Panc1 (cell line): ENCODE measurements around the gene PSMF1. TPM values are rescaled to one million over a fixed set of nuclear protein-coding genes. Genes with fewer than 3 reads are reported as not detected.

ENCODE experiments used
- ATAC-seq: fragments of 200-7000 bp; cut with Tn5 transposase; 2 replicates; pipeline ENCODE4 v1.9.1; 2020; ENCODE audit warnings: mild to moderate bottlenecking, moderate library complexity
- BruUV-seq: library from RNA; stranded (reverse); fragments of 400-500 nt; replicated peaks from 2 replicates; lab custom pipeline; 2021; lab: Mats Ljungman, UMichigan
- CTCF ChIA-PET: fragments of 300-600 bp; sonication (Branson Sonifier 250); formaldehyde crosslinking; loops from one replicate; lab custom pipeline; 2022; ENCODE audit warnings: antibody characterized with exemption; lab: Charles Lee
- POLR2A ChIA-PET: fragments of 300-600 bp; sonication (Branson Sonifier 250); formaldehyde crosslinking; loops from one replicate; lab custom pipeline; 2022; ENCODE audit warnings: antibody characterized with exemption; lab: Charles Lee
- DNase-seq: peaks from one replicate; pipeline ENCODE4 v3.0.0-alpha.2; 2010; ENCODE audit warnings: low read depth, low spot score
- H3K27ac ChIP-seq: 2 replicates; pipeline ENCODE4 v1.5.1; 2011; ENCODE audit warnings: mild to moderate bottlenecking, low read length, inconsistent platforms
- H3K27me3 ChIP-seq: fragments of 200-500 bp; sonication (Bioruptor generic); 2 replicates; pipeline ENCODE4 v1.6.0; 2014; ENCODE audit warnings: low read length, inconsistent platforms; ENCODE audit not compliant: control insufficient read depth, insufficient read depth
- H3K36me3 ChIP-seq: fragments of 200-500 bp; sonication (Bioruptor generic); 2 replicates; pipeline ENCODE4 v1.5.1; 2014; ENCODE audit warnings: inconsistent platforms, mild to moderate bottlenecking, low read length, moderate library complexity; ENCODE audit not compliant: control insufficient read depth, insufficient read depth
- H3K4me1 ChIP-seq: 2 replicates; pipeline ENCODE4 v1.5.1; 2011; ENCODE audit warnings: inconsistent platforms, mild to moderate bottlenecking, low read length, moderate library complexity; ENCODE audit not compliant: control insufficient read depth, insufficient read depth
- H3K4me3 ChIP-seq, 2 experiments: 2 replicates each; pipeline ENCODE4 v1.5.1; 2011 to 2012; ENCODE audit warnings: low read depth in 2 of 2, low read length in 2 of 2, mild to moderate bottlenecking in 2 of 2, inconsistent platforms in 1 of 2, moderate library complexity in 1 of 2
- H3K9me3 ChIP-seq: fragments of 200-500 bp; sonication (Bioruptor generic); 2 replicates; pipeline ENCODE4 v1.5.1; 2014; ENCODE audit warnings: low read depth, mild to moderate bottlenecking, inconsistent platforms, low read length, moderate library complexity; ENCODE audit not compliant: control insufficient read depth, insufficient read depth
- CTCF ChIP-seq: fragments of 450-650 bp; IDR thresholded peaks from 2 replicates; pipeline ENCODE4 v1.5.1; 2017; ENCODE audit warnings: mild to moderate bottlenecking
- POLR2AphosphoS5 ChIP-seq: IDR thresholded peaks from 2 replicates; pipeline ENCODE4 v1.6.1; 2012; ENCODE audit warnings: mild to moderate bottlenecking, low read depth, low read length, moderate library complexity
- SIN3A ChIP-seq: IDR thresholded peaks from 2 replicates; pipeline ENCODE4 v1.6.1; 2012; ENCODE audit warnings: low read depth, mild to moderate bottlenecking, low read length, moderate library complexity, borderline replicate concordance; ENCODE audit not compliant: insufficient read depth
- TCF7L2 ChIP-seq: IDR thresholded peaks from 2 replicates; pipeline ENCODE4 v1.6.1; 2011; ENCODE audit warnings: mild to moderate bottlenecking, low read depth, low read length, inconsistent platforms
- in situ Hi-C: cut with HindIII; loops from 2 replicates; pipeline ENCODE4 v1.10.0; 2016; ENCODE audit warnings: low sequenced_read_pairs, low pct_unique_long_range_greater_than_20kb
- intact Hi-C: fragments of 100-400 bp; cut with micrococcal nuclease; formaldehyde crosslinking; loops from one replicate; pipeline ENCODE4 v1.10.0; 2022; ENCODE audit not compliant: unreplicated experiment
- total RNA-seq: library from RNA; stranded (reverse); gene quantifications from one replicate; pipeline ENCODE4 v1.2.1, GENCODE V29; 2021; ENCODE audit not compliant: unreplicated experiment
- TF ChIP-seq, protein P1 (sequence below), 2 experiments: IDR thresholded peaks; 2 replicates each; pipeline ENCODE4 v1.6.1; 2011 to 2012; ENCODE audit warnings: low read depth in 2 of 2, control low read depth in 1 of 2, low read length in 1 of 2, mild to moderate bottlenecking in 1 of 2, moderate library complexity in 1 of 2; ENCODE audit not compliant: insufficient read depth in 1 of 2

PSMF1 gene
- total RNA-seq, 1 experiment from 2014 or later = 161 TPM

GRCh38 chr20:1204113-1204512, 85.7 kb downstream of the PSMF1 start:
- Histone ChIP-seq H3K36me3 (no peaks in the 10 kb centered on the region), H3K4me1 (no peaks in the 10 kb centered on the region), H3K4me3 (no peak overlapping the region), H3K9me3 (no peaks in the 10 kb centered on the region), H3K27me3 (peaks cover 3% of the 10 kb centered on the region; the same call in 1 of the 2 replicates), H3K27ac (no peak overlapping the region)
- no peak for TF ChIP-seq SIN3A
- TF ChIP-seq, protein P1, sequence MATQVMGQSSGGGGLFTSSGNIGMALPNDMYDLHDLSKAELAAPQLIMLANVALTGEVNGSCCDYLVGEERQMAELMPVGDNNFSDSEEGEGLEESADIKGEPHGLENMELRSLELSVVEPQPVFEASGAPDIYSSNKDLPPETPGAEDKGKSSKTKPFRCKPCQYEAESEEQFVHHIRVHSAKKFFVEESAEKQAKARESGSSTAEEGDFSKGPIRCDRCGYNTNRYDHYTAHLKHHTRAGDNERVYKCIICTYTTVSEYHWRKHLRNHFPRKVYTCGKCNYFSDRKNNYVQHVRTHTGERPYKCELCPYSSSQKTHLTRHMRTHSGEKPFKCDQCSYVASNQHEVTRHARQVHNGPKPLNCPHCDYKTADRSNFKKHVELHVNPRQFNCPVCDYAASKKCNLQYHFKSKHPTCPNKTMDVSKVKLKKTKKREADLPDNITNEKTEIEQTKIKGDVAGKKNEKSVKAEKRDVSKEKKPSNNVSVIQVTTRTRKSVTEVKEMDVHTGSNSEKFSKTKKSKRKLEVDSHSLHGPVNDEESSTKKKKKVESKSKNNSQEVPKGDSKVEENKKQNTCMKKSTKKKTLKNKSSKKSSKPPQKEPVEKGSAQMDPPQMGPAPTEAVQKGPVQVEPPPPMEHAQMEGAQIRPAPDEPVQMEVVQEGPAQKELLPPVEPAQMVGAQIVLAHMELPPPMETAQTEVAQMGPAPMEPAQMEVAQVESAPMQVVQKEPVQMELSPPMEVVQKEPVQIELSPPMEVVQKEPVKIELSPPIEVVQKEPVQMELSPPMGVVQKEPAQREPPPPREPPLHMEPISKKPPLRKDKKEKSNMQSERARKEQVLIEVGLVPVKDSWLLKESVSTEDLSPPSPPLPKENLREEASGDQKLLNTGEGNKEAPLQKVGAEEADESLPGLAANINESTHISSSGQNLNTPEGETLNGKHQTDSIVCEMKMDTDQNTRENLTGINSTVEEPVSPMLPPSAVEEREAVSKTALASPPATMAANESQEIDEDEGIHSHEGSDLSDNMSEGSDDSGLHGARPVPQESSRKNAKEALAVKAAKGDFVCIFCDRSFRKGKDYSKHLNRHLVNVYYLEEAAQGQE (IDR thresholded peaks at IDR 0.05; ENCODE audit: insufficient read depth in 1 of 2, low read depth in 2 of 2, low read length in 1 of 2) = no peak
- no peak for TF ChIP-seq CTCF
- no peak for TF ChIP-seq POLR2AphosphoS5
- TF ChIP-seq TCF7L2 = no peak
- ChIA-PET CTCF (no interaction called here), POLR2A (interaction anchor here (0.6 kb wide), 1 partner anchor 431 kb away, joined by 3 read pairs; no protein-coding TSS in a partner anchor)
- BruUV-seq = no TSS peak
- in situ Hi-C loops (no loop called here), intact Hi-C loops (no loop called here)
- DNase-seq (no peak), ATAC-seq (no peak)

DNA sequence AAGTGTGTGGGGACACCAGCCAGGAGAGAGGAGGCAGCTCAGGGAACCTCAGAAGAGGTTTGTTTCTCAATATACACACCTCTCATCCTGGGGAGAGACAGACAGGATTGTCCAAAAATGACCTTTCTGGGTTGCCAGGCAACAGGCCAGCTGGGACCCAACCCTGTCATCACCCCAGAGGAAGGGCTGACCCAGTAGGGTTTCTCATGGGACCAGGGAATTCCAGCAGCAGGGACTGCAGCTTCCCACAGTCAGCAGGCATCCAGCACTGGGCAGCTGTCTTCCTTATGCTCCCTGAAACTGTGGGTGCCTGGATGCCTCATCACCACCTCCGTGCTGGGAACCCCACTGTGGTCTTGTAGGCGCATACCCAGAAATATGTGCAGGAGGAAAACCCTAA, 86.2 kb downstream of the PSMF1 start:
- TF ChIP-seq, protein P1 (IDR thresholded peaks at IDR 0.05; ENCODE audit: insufficient read depth in 1 of 2, low read depth in 2 of 2, low read length in 1 of 2) = no peak
- TF ChIP-seq SIN3A (no peak), TCF7L2 (no peak), POLR2AphosphoS5 (no peak), CTCF (no peak)
- no peak for DNase-seq
- no TSS peak for BruUV-seq
- ATAC-seq = no peak
- Histone ChIP-seq H3K27ac (no peak overlapping the region), H3K4me3 (no peak overlapping the region), H3K27me3 (peaks cover 3% of the 10 kb centered on the region; the same call in 1 of the 2 replicates), H3K4me1 (no peaks in the 10 kb centered on the region), H3K9me3 (no peaks in the 10 kb centered on the region), H3K36me3 (no peaks in the 10 kb centered on the region)
- intact Hi-C loops (no loop called here), in situ Hi-C loops (no loop called here)
- ChIA-PET CTCF (no interaction called here), POLR2A (no interaction called here)
